Activated CD4-positive, alpha-beta T cell treated with anti-CD3 and anti-CD28 coated beads, Interleukin-2, amount 50 U/mL, for 1 hour (primary cell): ENCODE results near the gene FAM118A.
"Not testable (repeated sequence)": the region's sequence is repeated elsewhere in the genome, so short reads cannot be mapped to it uniquely, and the experiment has no call there.

Experiments used
- DNase-seq: peaks from one replicate; pipeline ENCODE4 v3.0.0-alpha.2; 2020

FAM118A gene

DNA sequence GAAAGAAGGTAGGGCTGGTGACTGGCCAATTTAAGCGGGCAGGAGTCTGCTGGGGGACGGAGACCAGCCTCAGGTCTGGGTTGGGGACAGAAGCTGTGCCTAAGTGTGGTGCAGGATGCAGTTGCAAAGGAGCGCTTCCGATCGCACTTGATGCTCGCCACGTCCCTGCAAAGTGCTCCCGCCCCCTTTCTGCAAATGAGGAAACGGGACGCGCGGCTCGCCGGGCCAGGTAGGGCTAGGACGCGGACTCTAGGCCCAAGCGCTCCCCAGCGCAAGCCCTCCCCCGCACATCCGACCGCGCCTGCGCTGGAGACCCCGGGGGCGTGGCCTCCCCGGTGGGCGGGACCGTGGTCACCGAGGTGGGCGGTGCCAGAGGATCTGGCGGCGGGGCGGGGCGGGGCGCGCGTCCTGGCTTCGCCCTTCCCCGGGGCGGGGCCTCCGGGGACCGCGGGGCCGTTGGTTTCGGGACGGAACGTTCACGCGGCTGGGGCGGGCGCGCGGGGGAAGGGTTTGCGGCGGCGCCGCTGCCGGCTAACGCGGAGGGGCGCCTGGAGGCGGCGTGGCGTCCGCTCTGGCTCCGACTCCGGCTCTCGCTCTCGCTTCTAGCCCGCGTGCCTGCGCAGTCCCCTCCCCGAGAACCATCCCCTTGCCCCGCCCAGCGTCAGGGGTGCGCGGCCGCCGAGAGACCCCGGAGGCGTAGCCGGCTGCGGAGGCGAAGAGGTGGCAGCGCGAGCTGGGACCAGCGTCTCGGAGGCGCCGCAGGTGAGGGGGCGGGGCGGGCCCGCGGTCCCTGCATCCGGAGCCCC, at the start of gene FAM118A:
TSS of gene FAM118A (plus strand) at position 513 of the 806 bp plus-strand sequence. CDS start 12,446 bp downstream, outside the sequence.
- DNase-seq = peak; percentile 96

DNA sequence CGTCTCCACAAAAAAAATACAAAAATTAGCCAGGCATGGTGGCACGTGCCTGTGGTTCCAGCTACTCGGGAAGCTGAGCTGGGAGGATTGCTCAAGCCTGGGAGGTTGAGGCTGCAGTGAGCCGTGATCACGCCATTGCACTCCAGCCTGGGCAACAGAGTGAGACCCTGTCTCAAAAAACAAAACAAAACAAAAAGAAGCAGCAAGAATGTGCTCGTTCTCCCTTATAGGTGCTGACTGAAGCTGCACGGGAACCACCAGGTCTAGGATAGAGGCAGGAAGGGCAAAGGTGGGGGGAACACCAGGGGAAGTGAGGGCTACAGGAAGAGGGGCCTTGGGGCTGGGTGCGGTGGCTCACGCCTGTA, 49.4 kb upstream of the FAM118A start:
- not testable (repeated sequence) for DNase-seq

DNA sequence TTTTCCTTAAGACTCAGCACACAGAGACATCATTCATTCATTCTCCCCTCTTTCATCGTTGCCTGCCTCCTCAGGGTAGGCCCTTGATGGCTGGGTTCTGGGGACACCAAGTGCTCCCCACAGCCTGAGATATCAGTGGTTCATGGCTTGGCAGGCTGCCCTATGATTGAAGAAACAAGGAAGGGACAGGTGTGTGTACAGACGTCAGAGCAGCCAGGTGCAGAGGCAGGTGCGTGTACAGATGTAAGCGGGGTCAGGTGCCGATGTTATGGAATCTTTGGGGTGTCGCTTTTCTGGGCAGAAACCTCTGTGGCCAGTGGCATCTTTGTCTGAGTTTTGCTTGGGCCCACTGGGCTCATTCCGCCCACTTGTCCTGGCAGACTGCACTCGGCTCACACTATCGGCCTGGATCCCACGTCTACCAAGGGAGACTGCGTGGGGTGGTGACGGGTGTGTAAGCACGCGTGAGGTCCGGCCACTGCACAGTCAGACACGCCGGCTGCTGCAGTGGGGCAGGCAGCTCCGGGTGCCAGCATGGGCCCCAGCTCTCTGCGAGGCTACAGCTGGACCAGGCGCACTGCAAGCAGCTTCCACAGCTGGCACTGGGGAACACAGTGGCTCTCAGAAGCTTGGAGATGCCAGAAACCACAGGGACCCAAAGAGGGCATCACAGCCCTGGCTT, 48.2 kb upstream of the FAM118A start:
- DNase-seq = no peak

DNA sequence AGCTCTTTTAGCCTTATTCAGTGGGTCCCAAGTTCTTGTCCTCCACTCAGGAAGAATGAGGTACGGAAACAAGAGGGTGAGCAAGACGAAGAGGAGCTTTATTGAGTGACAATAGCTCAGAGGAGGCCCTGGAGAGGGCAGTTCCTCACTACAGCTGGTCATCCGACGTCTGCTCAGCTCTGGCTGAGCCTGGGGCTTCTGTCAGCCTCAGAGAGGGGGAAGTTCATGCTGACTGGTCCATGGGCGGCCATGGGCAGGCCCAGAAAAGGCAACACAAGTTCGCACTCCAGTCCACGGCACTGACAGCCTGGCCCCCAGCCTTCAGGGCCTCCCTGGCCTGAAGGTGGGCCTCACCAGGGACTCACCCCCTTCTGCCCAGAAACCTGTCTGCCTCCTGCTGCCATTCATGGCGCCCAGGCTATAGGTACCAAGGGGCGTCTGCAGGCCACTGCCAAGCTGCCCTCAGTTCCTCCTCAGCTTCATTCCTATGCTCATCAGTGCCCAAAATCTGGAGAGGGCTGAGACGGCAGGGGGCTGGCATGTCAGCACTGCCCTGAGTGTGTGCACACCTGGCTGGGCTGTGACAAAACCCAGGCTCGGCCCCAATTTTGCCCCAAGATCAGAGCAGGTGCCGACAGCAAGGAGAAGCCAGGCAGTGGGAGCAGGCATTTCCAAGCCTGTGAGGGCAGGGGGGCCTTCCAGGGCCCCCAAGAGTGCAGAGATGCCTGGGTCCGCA, 47.4 kb upstream of the FAM118A start:
- DNase-seq = no peak

DNA sequence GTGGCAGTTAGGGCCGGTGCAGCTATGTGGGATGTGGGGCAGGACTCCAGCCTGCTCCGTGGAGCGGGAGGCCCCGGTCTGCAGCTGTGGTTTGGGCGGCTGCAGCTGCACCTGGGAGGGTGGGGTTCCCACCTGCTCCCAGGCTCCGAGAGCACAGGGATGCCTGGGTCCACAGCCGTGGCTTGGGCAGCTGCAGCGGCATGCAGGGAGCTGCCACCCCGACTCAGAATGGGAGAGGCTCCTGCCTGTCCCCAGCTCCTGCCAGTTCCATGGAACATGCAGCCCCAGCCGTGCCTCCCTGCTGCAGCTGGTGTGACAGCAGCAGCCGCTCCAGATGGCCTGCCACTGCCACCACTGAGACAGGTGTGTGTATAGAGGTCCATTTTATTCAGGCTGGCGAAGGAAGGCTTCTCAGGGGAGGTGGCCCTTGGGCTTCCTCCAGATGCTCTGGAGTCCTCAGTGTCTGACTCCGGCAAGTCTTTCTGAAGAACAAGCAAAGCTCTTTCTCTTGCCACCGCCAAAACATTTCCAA, 46.7 kb upstream of the FAM118A start:
- no peak for DNase-seq

DNA sequence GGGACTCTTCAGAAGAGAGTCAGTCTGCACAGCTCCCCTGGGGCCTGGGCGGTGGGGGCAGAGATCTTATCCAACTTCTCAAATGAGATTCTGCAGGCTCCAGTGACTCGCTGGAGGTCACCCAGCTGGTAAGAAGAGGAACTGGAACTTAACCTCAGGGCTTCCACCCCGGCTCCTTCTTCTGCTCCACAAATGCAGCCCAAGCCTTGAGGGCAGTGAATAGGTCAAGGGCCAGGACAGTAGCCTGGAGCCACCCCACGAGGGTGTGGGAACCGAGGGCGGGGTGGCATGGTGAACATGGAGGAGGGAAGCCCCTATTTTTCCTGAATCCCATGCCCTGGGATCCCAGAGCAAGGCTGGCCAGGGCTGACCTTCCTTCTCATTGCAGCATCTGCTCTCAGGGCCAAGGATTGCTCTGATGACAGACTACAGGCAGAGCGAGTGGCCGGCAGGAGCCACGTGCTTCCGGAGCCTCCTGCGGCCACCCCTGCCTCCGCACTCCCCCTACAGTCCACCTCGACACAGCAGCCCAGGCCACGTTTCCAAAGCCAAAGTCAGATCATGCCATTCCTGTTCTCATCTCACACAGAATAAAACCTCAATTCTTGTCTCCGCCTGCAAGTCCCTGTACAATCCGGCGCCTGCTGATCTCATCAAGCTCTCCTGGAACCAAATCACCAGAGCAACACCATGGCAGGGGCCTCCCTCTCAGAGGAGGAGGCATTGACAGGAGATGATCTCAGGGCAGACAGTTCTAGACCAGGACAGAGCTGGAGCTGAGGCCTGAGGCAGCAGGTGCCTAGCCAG, 46.1 kb upstream of the FAM118A start:
- no peak for DNase-seq

DNA sequence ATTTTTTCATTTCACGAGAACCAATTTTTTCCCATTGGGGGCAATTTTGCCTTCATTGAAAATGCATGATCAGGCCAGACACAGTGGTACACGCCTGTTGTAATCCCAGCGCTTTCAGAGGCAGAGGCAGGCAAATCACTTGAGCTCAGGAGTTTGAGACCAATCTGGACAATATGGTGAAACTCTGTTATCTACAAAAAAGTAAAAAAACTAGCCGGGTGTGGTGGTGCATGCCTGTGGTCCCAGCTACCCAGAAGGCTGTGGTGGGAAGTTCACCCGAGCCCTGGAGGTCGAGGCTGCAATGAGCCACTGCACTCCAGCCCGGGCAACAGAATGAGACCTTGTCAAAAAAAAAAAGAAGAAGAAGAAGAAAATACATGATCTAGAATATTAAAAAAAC, 44.2 kb upstream of the FAM118A start:
- DNase-seq = no peak

DNA sequence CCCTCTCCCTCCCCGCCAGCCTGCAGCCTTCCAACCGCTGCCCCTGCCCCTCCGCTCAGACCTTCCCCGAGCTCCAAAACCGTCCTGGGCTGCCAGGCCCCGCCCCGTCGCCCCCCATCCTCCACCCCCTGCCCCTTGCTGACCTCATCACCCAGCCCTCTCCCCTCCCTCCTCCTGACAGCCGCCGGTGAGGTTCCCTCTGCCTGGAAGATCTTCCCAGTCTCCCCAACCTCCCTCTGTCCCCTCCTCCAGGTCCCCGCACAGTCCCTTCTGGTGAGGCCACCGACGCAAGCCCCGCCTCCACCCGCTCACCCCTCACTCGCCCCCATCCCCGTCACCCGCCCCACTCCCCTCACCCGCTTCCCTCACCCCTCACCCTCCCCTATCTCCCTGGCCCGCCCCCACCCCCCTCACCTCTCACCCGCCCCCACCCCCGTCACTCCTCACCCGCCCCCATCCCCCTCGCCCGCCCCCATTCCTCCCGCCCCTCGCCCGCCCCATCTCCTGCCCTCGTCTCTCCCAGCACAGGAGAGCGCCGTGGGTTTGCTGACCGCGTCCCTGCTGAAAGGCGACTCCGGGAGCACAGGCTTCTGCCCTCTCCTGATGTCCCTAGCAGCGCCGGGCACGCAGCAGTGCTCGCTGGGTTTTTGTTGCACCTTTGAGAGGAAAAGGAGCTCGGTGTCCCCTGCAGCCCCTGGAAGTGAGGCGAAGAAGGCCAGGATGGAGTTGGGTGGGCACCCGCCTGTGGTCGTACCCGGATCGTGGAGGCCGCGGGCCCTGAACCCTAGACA, 41.4 kb upstream of the FAM118A start:
- peak; percentile 17 for DNase-seq

DNA sequence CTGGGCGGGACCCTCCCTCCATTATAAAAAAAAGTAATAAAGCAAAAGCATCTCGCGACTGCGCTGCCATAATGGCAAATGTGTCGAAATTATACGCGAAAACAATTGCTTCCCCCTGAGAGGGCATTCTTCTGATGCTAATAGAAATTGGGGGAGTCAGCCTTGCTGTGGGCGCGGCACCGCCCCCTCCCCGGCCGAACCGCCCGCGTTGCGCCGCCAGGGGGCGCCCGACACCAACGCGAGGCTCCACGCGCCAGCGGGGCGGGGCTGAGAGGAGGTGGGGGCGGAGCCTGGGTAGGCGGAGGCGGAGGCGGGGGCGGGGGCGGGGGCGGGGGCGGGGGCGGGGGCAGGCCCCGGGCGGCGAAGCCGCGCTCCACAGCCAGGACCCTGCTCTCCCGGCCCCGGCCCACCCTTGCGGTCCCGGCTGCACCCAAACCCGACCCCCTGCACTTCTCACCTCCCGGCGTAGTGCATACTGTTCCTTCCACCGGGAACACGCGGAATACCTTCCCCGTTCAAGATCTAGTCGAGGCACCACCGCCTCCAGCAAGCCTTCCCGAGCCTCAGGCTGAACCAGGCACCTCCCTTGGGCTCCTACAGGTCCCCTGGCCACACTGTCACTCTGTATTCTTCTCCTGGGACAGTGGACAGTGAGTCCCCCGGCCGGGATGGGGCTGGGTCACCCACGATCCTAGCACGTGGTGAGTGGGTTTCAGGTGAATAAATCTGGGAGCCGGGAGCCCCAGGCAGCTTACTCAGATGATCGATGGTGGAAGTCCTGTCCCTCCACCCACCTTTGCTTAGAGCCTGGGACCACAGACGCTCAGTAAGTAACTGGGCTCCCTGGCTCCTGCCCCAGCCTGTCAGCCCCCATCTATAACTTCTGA, 40.5 kb upstream of the FAM118A start:
- DNase-seq = peak; percentile 92

DNA sequence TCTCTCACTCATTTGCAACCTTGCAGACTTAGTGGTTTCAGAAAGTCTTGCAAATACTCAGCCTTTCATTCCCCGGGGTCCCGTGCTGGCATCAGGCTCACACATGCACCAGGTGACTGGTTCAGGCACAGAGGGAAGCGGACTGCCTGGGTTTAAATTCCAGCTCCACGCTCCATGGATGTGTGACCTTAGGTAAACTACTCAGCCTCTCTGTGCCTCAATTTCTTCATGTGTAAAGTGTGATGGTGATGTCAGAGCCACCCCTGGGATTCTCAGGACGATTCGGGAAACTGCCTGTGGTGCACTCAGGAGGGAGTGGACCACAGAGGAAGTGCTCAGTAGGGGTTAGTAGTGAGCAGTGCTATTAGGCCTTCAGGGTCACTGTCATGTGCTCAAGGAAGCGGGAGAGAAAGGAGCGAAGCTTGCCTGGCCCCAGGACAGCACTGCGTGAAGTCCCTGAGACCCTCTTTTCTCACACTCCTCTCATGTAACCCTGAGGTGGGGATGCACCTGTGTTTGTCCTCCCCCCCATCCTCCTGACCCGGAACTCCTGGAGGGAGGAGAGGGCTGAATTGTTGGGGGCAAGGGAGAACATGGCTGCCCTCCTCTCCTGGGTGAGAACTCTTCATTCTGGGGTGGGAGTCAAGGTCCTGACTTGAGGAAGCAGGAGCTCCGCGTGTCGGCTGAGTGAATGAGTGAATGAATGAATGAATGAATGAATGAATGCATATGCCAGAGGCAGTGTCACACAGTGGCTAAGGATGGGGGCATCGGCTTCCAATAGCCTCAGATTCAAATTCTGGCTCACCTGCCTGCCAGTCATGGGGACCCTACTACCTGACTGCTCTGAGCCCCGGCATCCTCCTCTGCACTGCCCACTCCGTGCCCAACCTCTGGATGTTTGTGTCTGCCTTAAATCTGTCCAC, 39.4 kb upstream of the FAM118A start:
- DNase-seq = no peak

DNA sequence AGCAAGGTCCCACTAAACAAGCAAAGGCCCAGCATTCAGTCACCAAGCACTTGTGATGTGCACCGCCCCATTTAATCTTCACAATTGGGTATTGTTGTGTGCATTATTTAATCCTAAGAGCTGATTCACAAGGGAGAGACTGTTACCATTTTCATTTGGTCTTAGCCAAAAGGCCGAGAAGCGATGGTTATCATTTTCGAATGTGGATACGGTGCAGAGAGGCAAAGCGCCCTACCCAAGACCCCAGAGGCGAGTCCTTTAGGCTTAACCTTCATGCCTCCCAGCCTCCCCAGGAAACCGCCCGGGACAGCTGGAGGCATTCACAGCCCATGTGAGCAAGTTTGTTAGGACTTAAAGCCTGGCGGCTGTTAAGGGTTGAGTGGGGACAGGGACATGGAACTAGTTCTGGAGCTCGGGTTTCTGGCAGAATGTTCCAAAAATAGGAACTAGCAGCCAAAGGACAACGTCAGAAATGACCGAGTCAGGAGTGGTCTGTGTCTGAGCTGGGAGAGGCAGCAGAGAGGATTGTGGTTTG, 38.0 kb upstream of the FAM118A start:
- no peak for DNase-seq

DNA sequence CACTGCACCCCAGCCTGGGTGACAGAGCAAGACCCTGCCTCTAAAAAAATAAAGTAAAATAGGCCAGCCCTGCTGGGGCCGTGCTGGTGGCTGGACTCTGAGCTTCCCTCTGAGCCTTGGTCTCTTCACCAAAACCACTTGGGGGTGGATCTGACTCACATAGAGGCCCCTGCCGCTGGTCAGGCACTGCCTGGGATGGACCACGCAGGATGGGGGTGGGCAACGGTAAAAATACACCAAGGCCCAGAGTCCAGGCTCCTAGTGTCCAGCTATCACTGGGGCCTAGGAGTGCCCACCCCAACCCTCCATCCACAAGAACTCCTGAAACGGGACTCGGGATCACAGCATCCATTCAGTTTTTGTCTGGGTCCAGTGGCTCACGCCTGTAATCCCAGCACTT, 37.2 kb upstream of the FAM118A start:
- no peak for DNase-seq

DNA sequence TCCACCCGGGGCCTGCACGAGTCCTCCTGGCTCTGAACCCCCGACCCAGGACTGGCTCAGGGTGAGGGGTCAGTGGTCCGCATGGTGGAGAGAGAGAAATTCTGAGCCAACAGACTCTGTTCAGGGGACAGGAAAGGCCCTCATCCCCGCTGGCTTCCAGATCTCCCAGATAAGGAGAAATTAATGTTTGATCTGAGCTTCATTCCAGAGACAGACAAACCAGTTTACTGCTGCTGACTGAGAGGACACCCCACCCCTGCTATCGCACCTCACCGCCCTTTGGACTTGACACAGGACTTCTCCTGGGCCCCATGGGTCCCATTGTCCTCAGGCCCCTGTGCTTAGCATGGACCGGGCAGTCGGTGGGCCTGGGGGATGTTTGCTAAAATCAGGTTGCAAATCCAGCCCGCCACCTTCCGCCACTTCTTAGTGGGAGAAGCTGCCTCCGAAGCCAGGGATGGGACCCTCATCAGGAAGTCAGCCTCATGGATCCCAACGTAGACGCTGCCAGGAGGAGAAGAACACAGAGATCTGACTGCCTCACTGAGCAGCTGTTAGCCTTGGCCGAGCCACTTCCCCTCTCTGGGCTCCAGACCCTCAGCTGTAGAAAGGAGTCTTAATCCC, 36.2 kb upstream of the FAM118A start:
- no peak for DNase-seq

DNA sequence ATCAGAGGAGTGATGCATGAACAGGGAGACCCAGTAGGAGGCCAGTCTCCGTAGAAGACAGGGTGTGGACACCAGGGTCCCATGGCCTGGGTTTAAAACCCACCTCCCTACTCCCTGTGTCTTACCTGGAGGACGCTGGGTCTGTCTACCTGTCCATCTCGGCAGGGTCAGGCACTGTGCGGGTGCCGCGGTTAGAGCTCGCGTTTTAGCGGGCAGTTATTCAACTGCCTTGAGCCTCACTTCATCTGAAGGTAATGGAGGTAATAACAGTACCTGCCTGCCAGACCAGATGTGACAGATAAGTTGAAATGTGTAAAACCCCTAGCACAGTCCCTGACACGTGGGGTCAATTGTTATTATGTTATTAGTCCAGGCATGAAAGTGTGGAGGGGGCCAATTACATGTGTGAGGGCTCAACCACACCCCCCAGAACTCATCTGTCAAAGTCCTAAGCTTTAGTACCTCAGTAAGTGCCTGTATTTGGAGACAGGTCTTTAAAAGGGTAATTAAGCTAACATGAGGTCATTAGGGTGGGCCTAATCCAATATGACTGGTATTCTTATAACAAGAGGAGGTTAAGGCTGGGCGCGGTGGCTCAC, 33.1 kb upstream of the FAM118A start:
- no peak for DNase-seq

DNA sequence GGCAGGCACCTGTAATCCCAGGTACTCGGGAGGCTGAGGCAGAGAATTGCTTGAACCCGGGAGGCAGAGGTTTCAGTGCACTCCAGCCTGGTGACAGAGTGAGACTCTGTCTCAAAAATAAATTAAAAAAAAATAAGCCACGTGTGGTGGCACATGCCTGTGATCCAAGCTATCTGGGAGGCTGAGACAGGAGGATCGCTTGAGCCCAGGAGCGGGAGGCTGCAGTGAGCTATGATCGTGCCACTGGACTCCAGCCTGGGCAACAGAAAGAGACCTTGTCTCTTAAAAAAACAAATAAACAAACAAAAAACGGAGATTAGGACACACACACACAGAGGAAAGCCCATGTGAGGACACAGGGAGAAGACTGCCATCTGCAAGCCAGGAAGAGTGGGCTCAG, 32.0 kb upstream of the FAM118A start:
- not testable (repeated sequence) for DNase-seq

DNA sequence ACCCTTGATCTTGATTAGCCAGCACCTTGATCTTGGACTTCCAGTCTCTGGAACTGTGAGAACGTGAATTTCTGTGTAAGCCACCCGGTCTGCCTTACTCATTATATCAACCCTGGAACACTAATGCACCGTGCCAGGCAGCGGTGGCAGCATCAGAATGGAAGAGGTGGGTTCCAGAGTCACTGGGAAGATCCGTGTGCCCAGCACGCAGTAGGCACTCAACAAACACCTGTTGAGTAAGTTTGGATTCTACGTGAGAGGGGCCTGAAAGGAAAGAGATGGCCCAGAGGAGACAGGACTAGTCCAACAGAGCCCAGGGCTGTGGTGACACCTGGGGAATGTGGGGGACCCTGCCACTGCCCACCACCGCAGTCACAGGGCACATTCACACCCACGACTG, 31.6 kb upstream of the FAM118A start:
- DNase-seq = no peak

DNA sequence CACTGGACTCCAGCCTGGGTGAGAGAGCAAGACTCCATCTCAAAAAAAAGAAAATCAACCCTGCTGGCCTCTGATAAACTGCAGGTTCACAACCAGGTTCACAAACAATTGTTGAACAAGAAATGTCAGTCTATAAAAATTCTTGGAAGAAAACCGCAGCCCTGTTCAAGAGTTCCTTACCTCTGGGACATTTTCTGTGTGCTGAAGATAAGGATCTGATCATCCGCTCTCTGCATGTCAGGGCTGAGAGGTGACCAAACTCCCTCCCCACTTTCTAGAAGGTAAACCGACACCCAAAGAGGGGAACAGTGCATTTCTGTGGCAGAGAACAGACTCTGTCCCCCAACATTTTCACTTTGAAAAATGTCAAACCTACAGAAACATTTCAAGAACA, 29.1 kb upstream of the FAM118A start:
- no peak for DNase-seq

DNA sequence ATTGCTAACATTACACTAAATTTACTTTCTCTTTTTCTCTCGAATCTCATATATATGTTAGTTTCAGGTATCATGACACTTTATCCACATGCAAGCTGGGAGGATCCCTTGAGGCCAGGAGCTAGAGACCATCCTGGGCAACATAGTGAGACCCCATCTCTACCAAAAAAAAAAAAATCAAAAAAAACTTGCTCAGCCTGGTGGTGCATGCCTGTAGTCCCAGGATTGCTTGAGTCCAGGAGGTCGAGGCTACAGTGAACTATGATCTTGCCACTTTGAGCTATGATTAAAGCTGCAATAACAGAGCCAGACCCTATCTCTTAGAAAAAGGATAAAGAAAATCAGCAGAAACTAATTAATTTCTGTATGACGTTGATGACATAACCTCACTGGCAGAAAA, 28.7 kb upstream of the FAM118A start:
- DNase-seq = no peak
